GM21528 (cell line): ENCODE data around the gene RPE.
A peak's percentile ranks its signal among the peaks of the same experiment; 100 is the strongest.

ENCODE experiments used
- ATAC-seq: cut with Tn5 transposase; IDR thresholded peaks from one replicate; pipeline ENCODE4 v1.9.1; 2021; ENCODE audit warnings: mild to moderate bottlenecking, moderate library complexity; ENCODE audit not compliant: unreplicated experiment, low FRiP score

RPE gene

GRCh38 chr2:210002158-210003157 is at the start of gene RPE:
RPE (plus strand) TSS chr2:210002638; CDS start chr2:210002662, 24 bp downstream.
- peak; percentile 100 for ATAC-seq

DNA sequence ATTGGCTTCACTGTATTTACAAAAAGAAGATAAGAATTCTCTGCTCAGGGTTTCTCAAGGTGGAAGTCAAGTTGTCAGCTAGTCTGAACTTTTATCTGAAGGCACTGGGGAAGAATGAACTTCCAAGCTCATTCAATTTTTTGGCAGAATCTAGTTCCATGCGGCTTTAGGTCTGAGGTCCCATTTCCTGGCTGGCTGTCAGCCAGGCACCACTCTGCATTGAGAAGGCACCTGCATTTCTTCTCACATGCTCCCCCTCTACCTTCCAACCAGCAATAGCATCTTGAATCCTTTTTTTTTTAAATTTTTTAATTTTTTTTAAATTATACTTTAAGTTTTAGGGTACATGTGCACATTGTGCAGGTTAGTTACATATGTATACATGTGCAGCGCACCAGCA is 46.2 kb upstream of the RPE start:
- ATAC-seq = no peak

- no peak for ATAC-seq
These were observed 44.4 kb upstream of the RPE start for GRCh38 chr2:209958016-209958415.

DNA sequence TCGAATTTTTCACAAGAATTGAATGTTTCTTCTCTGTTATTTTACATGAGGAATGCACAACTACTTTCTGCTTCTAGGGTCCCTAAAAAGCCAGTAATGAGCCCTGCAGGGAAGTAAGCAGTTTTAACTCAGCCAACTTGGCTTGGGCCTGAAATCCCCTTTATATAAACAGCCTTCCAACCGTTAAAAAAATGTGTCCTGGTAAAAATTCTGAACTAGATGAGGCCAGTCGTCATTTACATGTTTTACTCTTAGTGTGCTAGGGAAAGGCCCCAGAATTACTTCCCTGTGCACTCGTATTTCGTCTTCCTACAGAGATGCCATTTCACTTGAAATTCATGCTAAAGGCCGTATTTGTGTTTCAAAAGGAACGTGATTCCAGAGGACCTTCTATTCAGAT is 42.4 kb upstream of the RPE start:
- ATAC-seq = no peak

DNA sequence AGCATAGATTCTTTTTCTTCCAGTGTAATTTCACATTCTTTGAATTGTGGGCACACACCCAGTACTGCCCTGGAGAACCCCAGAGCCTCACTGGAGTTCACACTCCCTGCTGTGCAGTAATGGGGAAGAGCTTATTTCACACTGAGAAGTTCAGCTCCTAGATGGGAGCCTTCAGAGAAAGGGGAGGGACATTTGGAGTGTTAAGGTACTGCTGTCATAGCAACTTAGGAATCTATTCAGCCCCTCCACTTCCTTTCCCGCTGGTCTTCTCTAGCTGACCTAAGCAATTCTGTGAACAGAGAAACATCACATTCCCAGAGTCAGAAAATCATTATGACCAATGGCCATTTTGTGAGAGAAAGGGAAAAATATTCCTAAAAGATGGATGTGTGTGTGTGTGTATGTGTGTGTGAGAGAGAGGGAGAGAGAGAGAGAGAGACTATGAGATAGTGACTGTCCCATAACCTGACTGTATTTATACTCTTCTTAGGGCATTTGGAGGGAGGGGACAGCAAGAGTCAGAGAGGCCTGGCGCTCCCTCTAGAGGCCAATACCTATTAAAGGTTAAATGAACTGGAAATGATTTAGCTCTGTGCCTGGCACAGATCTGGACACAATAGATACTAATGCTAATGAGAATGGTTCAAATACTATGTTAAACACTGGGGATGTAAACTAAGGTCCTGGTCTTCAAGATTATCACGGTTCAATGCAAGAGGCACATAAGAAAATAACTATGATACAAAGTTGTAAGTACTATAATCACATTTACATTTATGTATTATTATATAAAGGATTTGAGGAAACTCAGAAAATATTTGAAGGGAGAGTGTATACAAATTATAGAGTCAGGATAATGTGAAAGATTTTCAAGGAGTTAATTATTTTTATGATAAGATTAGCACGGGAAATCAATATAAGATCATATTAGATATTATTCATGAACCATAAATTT is 41.5 kb upstream of the RPE start:
- ATAC-seq = peak; percentile 96

GRCh38 chr2:209965723-209966122 is 36.7 kb upstream of the RPE start:
- no peak for ATAC-seq

- ATAC-seq = no peak
These were observed 32.7 kb upstream of the RPE start for GRCh38 chr2:209969692-209970091.

GRCh38 chr2:209970271-209970670 is 32.2 kb upstream of the RPE start:
- no peak for ATAC-seq

GRCh38 chr2:209970711-209971110 is 31.7 kb upstream of the RPE start:
- ATAC-seq = no peak

- no peak for ATAC-seq
These were observed 29.1 kb upstream of the RPE start for GRCh38 chr2:209973328-209973727.

- ATAC-seq = no peak
These were observed 27.9 kb upstream of the RPE start for GRCh38 chr2:209974576-209974975.

DNA sequence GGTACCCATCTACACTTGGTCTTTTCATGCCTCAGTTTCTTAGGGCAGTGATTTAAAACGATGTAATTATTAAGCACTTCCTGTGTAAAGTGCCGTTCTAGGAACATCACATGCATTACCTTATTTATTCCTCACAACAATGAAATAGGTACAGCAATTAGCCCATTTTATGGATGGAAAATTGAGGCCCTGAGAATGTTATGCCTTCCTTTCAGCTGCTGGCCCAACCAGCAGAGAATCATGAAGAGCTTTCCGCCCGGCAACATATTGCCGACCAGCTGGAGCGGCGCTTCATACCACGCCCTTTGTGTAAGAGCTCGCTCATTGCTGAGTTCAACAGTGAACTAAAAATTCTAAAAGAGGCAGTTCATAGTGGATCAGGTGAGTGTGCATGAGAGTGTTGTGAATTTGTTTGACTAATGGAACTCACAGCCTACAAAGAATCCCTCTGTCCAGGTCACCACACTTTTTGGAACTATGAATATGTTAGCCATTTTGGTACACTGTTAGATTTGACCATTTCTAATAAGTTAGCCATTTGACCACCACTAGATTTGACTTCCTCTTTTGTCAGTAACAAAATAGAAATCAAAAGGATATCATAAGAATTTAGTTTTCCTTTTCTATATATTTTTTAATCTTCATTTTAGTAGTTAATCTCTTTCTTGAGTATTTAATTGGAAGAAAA is 25.6 kb upstream of the RPE start:
- ATAC-seq = peak; percentile 77

- ATAC-seq = peak; percentile 68
These were observed 24.8 kb upstream of the RPE start for GRCh38 chr2:209977386-209978239.

GRCh38 chr2:209984291-209984690 is 18.1 kb upstream of the RPE start:
- no peak for ATAC-seq

GRCh38 chr2:209985874-209986273 is 16.6 kb upstream of the RPE start:
- no peak for ATAC-seq

- ATAC-seq = no peak
These were observed 16.0 kb upstream of the RPE start for GRCh38 chr2:209986415-209986814.

DNA sequence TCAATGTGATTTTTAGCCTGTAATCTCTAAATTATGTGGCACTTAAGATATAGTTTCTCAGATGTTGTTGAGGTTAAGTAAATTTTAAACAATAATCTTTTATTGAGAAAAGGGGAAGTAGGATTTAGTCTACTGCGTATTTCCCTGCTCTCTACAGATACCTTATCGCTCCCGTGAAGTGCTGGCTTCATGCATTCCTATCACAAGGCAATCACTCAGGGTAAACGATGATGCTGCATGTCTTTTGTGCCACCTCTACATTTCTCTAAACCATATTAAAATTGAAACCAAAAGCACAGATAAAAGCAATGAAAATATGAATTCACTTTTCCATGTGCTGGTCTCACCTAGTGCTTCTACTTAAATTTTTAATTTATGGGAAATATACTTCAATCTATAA is 14.4 kb upstream of the RPE start:
- ATAC-seq = no peak

GRCh38 chr2:209990838-209991237 is 11.6 kb upstream of the RPE start:
- no peak for ATAC-seq

DNA sequence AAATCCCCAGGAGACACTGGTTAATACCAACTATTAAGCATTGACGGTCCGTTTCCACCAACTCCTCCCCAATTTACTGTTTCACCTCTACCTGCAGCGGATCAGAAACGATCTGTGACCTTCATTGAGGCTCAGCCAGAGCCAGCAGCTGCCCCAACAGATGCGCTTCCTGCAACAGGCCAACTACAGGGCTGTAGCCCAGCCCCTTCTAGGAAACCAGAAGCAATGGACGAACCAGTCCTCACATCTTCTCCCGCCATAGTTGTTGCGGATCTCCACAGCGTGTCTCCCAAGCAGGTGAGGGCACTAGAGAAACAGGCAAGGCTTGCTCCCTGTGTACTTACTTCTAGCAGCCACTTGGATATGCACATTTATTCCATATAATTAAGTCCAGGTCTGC is 8.5 kb upstream of the RPE start:
- no peak for ATAC-seq

- no peak for ATAC-seq
These were observed 3.8 kb upstream of the RPE start for GRCh38 chr2:209998596-209998995.
